Small intestine (tissue), 7 donors: ENCODE results near the gene ARMH4. TPM values are rescaled to one million over a fixed set of nuclear protein-coding genes. Genes with fewer than 3 reads are reported as not detected.

Experiments
- DNase-seq, 2 donors: peaks; one replicate each; pipeline versions ENCODE4 v3.0.0 to v3.0.0-alpha.2; 2013
- FAIRE-seq: peaks from 2 replicates; lab custom pipeline; 2012; peaks lifted over from hg19 to GRCh38; lab: Jason Lieb, UNC
- H3K27ac ChIP-seq, 3 donors: one replicate each; pipeline ENCODE4 v1.5.1; 2013; ENCODE audit warnings: low read length in 2 of 3, mild to moderate bottlenecking in 2 of 3, control low read depth in 1 of 3, inconsistent platforms in 1 of 3, low read depth in 1 of 3, moderate library complexity in 1 of 3
- H3K27me3 ChIP-seq, 3 donors: one replicate each; pipeline ENCODE4 v1.6.1; 2013; ENCODE audit warnings: low read length in 3 of 3, inconsistent platforms in 1 of 3; ENCODE audit not compliant: control insufficient read depth in 3 of 3, insufficient read depth in 3 of 3
- H3K36me3 ChIP-seq, 3 donors: one replicate each; pipeline ENCODE4 v1.6.1; 2013; ENCODE audit warnings: low read length in 3 of 3, inconsistent platforms in 1 of 3, low read depth in 1 of 3, mild to moderate bottlenecking in 1 of 3, moderate library complexity in 1 of 3; ENCODE audit not compliant: control insufficient read depth in 3 of 3, insufficient read depth in 2 of 3
- H3K4me1 ChIP-seq, 3 donors: one replicate each; pipeline ENCODE4 v1.6.1; 2013; ENCODE audit warnings: low read length in 2 of 3, inconsistent platforms in 1 of 3, low read depth in 1 of 3, mild to moderate bottlenecking in 1 of 3, moderate library complexity in 1 of 3; ENCODE audit not compliant: control insufficient read depth in 3 of 3, insufficient read depth in 2 of 3
- H3K4me3 ChIP-seq, 3 donors: one replicate each; pipeline ENCODE4 v1.5.1; 2013; ENCODE audit warnings: low read length in 3 of 3, control low read depth in 1 of 3, inconsistent platforms in 1 of 3, low read depth in 1 of 3, mild to moderate bottlenecking in 1 of 3, moderate library complexity in 1 of 3
- H3K9me3 ChIP-seq, 2 donors: one replicate each; pipeline ENCODE4 v1.6.1; 2013; ENCODE audit warnings: low read depth in 1 of 2, low read length in 1 of 2; ENCODE audit not compliant: control insufficient read depth in 2 of 2, insufficient read depth in 1 of 2
- WGBS, 3 donors: extraction: QIAGEN DNeasy Blood & Tissue Kit; methylation state at CpG; one replicate each; pipeline ENCODE4 v1.1.7; 2013; 5-methylcytosine and 5-hydroxymethylcytosine counted together
- polyA plus RNA-seq, 4 donors: library from polyadenylated mRNA; stranded (reverse) in 3 of 4; unstranded in 1 of 4; fragments of 200-250 nt in 3 of 4; fragments of 120-200 nt in 1 of 4; gene quantifications; one replicate each; pipeline versions ENCODE4 v1.2.1 to v1.2.3, GENCODE V29; 2013
- donor health status: healthy with polysubstance abuse.
- donor health status: control.
- donor health status: control.
- donor health status: Bipolar disorder and iron deficiency.
- donor health status: healthy.

Gene ARMH4
- polyA plus RNA-seq, 4 donors, result 0.81 to 1.9 TPM; not detected in 2

DNA sequence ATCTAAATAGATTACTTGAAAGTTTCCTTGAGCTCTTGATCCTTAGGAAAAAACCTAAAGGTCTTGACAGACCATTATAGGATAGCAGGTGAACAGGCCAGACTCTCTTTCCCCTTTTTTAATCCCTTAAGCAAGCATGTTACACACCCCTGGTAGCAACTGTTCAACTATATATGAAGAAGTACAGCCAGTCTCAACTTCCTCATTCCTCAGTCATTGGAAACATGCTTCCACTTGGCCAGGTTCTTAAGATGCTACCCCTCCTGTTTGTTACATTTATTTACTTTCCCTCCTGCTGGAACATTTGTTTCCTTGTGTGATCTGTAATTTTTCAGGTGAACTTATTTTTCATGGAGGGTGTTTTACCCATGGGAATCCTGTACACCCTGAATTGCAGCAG, 124.1 kb downstream of the ARMH4 start:
- Histone ChIP-seq H3K4me3 (no peak overlapping the region), H3K36me3 (no peaks in the 10 kb centered on the region), H3K27ac (no peak overlapping the region), H3K9me3 (no peaks in the 10 kb centered on the region), H3K27me3 (no peaks in the 10 kb centered on the region), H3K4me1 (no peaks in the 10 kb centered on the region)
- DNase-seq, result no peak
- no peak for FAIRE-seq

DNA sequence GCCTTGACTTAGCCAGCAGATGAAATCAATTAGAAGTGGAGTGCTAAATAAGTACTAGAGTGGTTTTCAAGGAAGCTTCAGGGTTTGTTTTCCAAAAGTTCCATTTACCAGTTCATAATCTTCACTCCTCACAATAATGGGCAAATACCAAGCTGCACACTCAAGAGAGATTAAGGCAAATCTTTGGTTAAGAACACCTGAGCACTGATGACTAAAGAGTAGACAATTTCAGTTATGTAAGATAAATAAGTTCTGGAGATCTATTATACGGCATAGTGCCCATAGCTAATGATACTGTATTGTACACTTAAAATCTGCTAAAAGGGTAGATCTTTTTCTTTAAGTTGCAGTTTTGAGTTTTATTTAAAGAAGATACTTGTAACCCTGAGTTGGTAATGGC, 125.0 kb downstream of the ARMH4 start:
- Histone ChIP-seq H3K4me3 (no peak overlapping the region), H3K27ac (no peak overlapping the region), H3K9me3 (no peaks in the 10 kb centered on the region), H3K27me3 (no peaks in the 10 kb centered on the region), H3K4me1 (no peaks in the 10 kb centered on the region), H3K36me3 (no peaks in the 10 kb centered on the region)
- FAIRE-seq, result no peak
- 89 to 93% (median 92%) methylated on average over 1 of the region's 1 CpG for WGBS, 3 donors
- DNase-seq, result no peak

DNA sequence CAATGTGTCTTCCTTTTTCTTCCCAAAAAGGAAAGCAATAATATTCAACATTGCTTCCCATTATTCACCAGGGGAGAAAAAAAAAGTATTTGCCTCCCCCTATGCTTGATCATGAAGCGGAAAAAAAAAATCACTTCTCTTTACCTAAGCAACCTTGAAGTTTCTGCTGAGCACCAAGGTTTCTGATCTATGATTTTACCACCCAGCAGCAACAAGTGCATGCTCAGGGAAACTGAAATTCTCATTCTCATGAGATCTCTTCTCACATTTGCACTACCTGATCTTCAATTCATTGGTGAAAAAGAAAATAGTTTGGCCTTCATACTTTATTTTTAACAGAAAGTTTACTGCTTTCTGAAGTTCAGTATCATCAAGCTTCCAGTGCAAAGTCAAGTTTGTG, 125.8 kb downstream of the ARMH4 start:
- FAIRE-seq (no peak), DNase-seq (no peak)
- Histone ChIP-seq H3K9me3 (no peaks in the 10 kb centered on the region), H3K4me3 (no peak overlapping the region), H3K27me3 (no peaks in the 10 kb centered on the region), H3K27ac (no peak overlapping the region), H3K36me3 (no peaks in the 10 kb centered on the region), H3K4me1 (no peaks in the 10 kb centered on the region)
- WGBS, 3 donors, result 85 to 90% (median 89%) methylated on average over 1 of the region's 1 CpG

DNA sequence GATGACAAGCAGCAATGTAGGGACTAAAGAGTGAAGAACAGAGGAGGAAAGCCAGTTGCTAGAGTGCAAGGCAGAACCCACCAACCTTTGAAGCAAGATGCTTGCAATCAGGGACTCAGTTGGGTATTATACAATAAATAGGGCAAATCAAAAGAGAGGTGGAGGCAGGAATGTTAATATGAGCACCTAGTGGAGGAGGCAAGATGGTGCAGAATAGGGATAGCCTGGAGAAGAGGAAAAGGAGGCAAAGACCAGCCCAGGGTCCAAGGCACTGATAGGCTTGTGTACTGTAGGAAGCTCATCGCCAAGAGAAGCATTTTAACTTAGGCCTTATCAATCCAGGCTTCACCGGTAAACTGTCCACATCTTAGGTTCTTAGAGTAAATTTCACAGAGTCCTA, 137.2 kb downstream of the ARMH4 start:
- no peak for FAIRE-seq
- no peaks in the 10 kb centered on the region for H3K9me3 ChIP-seq
- 85 to 96% (median 89%) methylated on average over 2 of the region's 2 CpGs for WGBS, 3 donors
- DNase-seq, result no peak
- no peaks in the 10 kb centered on the region for H3K27me3 ChIP-seq
- no peak overlapping the region for H3K4me3 ChIP-seq
- H3K27ac ChIP-seq, result no peak overlapping the region
- H3K36me3 ChIP-seq, result no peaks in the 10 kb centered on the region
- no peaks in the 10 kb centered on the region for H3K4me1 ChIP-seq

DNA sequence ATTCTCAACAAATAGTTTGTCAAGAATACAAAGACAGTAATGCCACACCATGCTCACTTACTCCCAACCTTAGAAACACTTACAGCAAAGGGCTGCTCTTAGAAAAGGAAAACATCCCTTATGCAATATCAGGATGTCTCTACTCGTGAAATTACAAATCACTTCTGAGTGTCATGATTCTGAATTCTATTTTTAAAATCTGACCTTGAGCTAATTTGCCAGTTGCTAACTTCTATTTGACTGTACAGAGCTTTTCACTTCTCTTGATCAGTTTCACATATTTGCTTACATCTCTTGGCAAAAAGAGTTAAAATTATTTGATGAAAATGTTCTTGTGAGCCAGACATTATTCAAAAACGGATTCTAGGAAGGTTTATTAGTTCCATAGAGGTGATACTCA, 149.4 kb downstream of the ARMH4 start:
- H3K27me3 ChIP-seq, result no peaks in the 10 kb centered on the region
- H3K27ac ChIP-seq, result no peak overlapping the region
- no peaks in the 10 kb centered on the region for H3K36me3 ChIP-seq
- DNase-seq (no peak), FAIRE-seq (no peak)
- H3K4me3 ChIP-seq, result no peak overlapping the region
- no peaks in the 10 kb centered on the region for H3K9me3 ChIP-seq
- H3K4me1 ChIP-seq, result no peaks in the 10 kb centered on the region
- WGBS, 3 donors, result 46 to 63% (median 47%) methylated on average over 2 of the region's 2 CpGs

DNA sequence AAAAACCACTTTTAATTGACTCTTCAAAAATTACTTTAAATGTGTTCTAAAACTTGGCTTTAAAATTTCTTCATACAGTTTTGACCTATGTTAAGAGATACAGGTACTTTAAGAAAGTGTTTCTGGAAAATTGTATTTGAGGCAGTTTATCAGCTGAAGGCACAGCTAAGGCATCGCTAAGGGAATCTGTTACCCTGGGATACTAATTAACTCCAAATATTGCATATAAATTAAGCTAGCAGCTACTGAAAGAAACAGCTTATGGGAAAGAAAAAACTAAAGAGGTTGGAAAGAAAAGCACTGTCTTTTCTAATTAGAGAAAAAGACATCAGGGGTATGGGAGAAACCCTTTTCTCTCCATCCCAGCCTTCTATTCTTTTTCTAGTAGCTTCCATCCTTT, 152.0 kb downstream of the ARMH4 start:
- 75 to 85% (median 79%) methylated on average over 1 of the region's 1 CpG for WGBS, 3 donors
- H3K4me3 ChIP-seq, result no peak overlapping the region
- DNase-seq, result no peak
- H3K27me3 ChIP-seq, result no peaks in the 10 kb centered on the region
- no peak for FAIRE-seq
- no peaks in the 10 kb centered on the region for H3K9me3 ChIP-seq
- no peak overlapping the region for H3K27ac ChIP-seq
- no peaks in the 10 kb centered on the region for H3K4me1 ChIP-seq
- H3K36me3 ChIP-seq, result no peaks in the 10 kb centered on the region

DNA sequence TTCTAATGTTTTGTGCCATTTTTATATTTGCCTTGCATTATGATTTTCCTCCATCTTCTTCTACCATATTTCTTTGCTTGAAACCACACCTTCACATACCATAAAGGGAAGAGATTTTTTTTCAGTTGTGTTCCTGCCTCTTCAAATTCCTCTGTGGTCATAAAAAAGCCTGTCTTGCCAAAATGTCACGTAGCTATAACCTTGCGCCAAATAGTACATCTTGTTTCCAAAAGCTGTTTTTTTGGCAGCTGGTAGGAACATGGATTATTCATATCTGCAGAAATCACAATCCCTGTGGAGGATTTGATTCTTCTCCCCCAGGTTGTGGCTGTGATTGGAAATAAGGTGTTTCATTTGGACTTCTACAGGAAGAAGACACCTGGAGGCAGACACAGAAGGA, 152.5 kb downstream of the ARMH4 start:
- H3K27me3 ChIP-seq, result no peaks in the 10 kb centered on the region
- H3K27ac ChIP-seq, result no peak overlapping the region
- H3K4me1 ChIP-seq, result no peaks in the 10 kb centered on the region
- FAIRE-seq (no peak), DNase-seq (no peak)
- no peak overlapping the region for H3K4me3 ChIP-seq
- no peaks in the 10 kb centered on the region for H3K36me3 ChIP-seq
- WGBS, 3 donors, result 64 to 77% (median 75%) methylated on average over 2 of the region's 2 CpGs
- H3K9me3 ChIP-seq, result no peaks in the 10 kb centered on the region

DNA sequence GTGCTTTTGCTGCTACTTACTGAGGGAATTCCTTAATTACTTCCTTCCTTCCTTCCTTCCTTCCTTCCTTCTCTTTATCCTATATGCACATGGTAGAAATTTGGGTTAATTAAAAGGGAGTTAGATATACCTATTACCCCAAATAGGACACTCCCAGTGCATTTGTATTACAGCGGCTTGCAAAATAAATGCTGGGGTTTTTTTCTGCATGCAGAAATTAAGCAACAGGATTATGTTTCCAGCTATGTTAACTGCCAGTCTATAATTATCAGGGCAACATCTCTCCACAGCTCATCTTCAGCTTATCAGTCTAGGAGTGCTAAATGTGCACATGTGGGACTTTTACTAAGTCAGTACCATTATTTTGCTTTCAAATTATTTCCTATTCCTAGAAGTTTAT, 153.2 kb downstream of the ARMH4 start:
- no peak for FAIRE-seq

DNA sequence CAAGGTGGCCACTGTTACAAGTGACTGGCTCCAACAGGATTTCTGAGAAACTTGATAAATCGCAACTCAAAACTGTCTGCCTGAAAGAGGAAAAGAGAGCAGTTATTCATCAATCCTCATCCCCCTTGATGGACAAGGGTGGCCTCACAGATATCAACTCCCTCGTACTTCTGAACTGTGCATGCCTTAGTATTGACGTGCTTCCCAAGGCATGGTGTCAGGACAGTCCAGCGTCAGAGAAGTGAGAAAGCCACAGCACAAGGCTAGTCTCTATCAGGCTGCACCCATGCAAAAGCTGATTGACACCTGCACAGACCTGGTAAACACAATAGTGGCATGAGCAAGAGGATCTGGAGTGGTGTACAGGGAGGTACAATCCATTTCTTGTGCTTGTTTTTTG, 160.7 kb downstream of the ARMH4 start:
- Histone ChIP-seq H3K27me3 (no peaks in the 10 kb centered on the region), H3K27ac (no peak overlapping the region), H3K4me3 (no peak overlapping the region), H3K9me3 (no peaks in the 10 kb centered on the region), H3K4me1 (no peaks in the 10 kb centered on the region), H3K36me3 (no peaks in the 10 kb centered on the region)
- DNase-seq, result no peak
- FAIRE-seq, result no peak
- 66 to 87% (median 84%) methylated on average over 4 of the region's 4 CpGs for WGBS, 3 donors

More for the DNA sequence above, 153.2 kb downstream of the ARMH4 start:
- Histone ChIP-seq H3K4me3 (no peak overlapping the region), H3K27ac (no peak overlapping the region), H3K9me3 (no peaks in the 10 kb centered on the region), H3K36me3 (no peaks in the 10 kb centered on the region), H3K27me3 (no peaks in the 10 kb centered on the region), H3K4me1 (no peaks in the 10 kb centered on the region)
- WGBS, 3 donors, result 36 to 83% (median 41%) methylated on average over 1 of the region's 1 CpG
- no peak for DNase-seq
